GM12878 (cell line): ENCODE results near the gene EEIG2. TPM values are rescaled to one million over a fixed set of nuclear protein-coding genes. Genes with fewer than 3 reads are reported as not detected.
A peak's percentile ranks its signal among the peaks of the same experiment; 100 is the strongest.

ENCODE experiments used
- ASH2L ChIP-seq: fragments of 300-600, 200-600 bp; sonication (generic); IDR thresholded peaks from 2 replicates; pipeline ENCODE4 v1.6.1; 2017; ENCODE audit warnings: low read depth, mild to moderate bottlenecking, borderline replicate concordance
- CHD1 ChIP-seq: IDR thresholded peaks from 2 replicates; pipeline ENCODE4 v1.6.1; 2012; ENCODE audit warnings: low read depth, low read length, improper control_type of control experiment
- CHD4 ChIP-seq: fragments of 200-600 bp; sonication (generic); IDR thresholded peaks from 2 replicates; pipeline ENCODE4 v1.6.1; 2016; ENCODE audit warnings: mild to moderate bottlenecking
- HCFC1 ChIP-seq: fragments of 150-350 bp; IDR thresholded peaks from 2 replicates; pipeline ENCODE4 v1.6.1; 2014; ENCODE audit warnings: low read length
- IKZF2 ChIP-seq, 2 experiments: fragments of 450-650 bp; IDR thresholded peaks; 2 replicates each; pipeline ENCODE4 v1.6.1; 2017; ENCODE audit warnings: mild to moderate bottlenecking in 2 of 2, moderate library complexity in 2 of 2
- NFIC ChIP-seq: IDR thresholded peaks from 2 replicates; pipeline ENCODE4 v1.6.1; 2012; ENCODE audit warnings: low read depth, mild to moderate bottlenecking, inconsistent platforms, low read length, moderate library complexity
- NFYA ChIP-seq: IDR thresholded peaks from 2 replicates; pipeline ENCODE4 v1.6.1; 2011; ENCODE audit warnings: low read depth, mild to moderate bottlenecking, low read length, improper control_type of control experiment, borderline replicate concordance
- NR2C2 ChIP-seq: IDR thresholded peaks from 2 replicates; pipeline ENCODE4 v1.6.1; 2011; ENCODE audit warnings: borderline replicate concordance, low read depth; ENCODE audit not compliant: control insufficient read depth, insufficient read length
- PAX8 ChIP-seq: fragments of 450-650 bp; IDR thresholded peaks from 2 replicates; pipeline ENCODE4 v1.6.1; 2017; ENCODE audit warnings: mild to moderate bottlenecking, moderate library complexity
- PML ChIP-seq: IDR thresholded peaks from 2 replicates; pipeline ENCODE4 v1.6.1; 2012; ENCODE audit warnings: low read length, inconsistent platforms
- POLR2AphosphoS5 ChIP-seq: IDR thresholded peaks from 2 replicates; pipeline ENCODE4 v1.6.1; 2011; ENCODE audit warnings: mild to moderate bottlenecking, low read length, inconsistent platforms
- RELB ChIP-seq: fragments of 450-650 bp; IDR thresholded peaks from 2 replicates; pipeline ENCODE4 v1.6.1; 2017; ENCODE audit warnings: low read depth, mild to moderate bottlenecking, moderate library complexity
- SPI1 ChIP-seq: IDR thresholded peaks from 2 replicates; pipeline ENCODE4 v1.6.1; 2011; ENCODE audit warnings: low read depth, mild to moderate bottlenecking, low read length, moderate library complexity, borderline replicate concordance; ENCODE audit not compliant: insufficient read depth
- TCF12 ChIP-seq: IDR thresholded peaks from 2 replicates; pipeline ENCODE4 v1.6.1; 2011; ENCODE audit warnings: low read depth, mild to moderate bottlenecking, low read length
- YBX1 ChIP-seq: fragments of 450-650 bp; IDR thresholded peaks from 2 replicates; pipeline ENCODE4 v1.6.1; 2016; ENCODE audit warnings: antibody characterized with exemption
- ZNF217 ChIP-seq: fragments of 450-650 bp; IDR thresholded peaks from 2 replicates; pipeline ENCODE4 v1.6.1; 2017; ENCODE audit warnings: antibody characterized with exemption, mild to moderate bottlenecking
- polyA plus RNA-seq, 11 experiments: library from polyadenylated mRNA; depleted of rRNA in 4 of 11; unstranded in 6 of 11; stranded (reverse) in 5 of 11; fragments of >200 nt; fragmentation: Nextera tagmentation in 4 of 11; fragmentation: Illumina TruSeq in 1 of 11; extraction: Ambion mirVana in 4 of 11; extraction: Trizol in 1 of 11; gene quantifications; 1 replicate in 1 of 11; 2 replicates in 10 of 11; pipeline versions ENCODE4 v1.2.1 to v1.2.3, GENCODE V29; 2011 to 2016; ENCODE audit warnings: inconsistent platforms in 2 of 11, missing spikeins in 2 of 11, low read depth in 1 of 11
- total RNA-seq, 4 experiments: library from RNA; depleted of rRNA in 3 of 4; stranded (reverse); fragments of >200 nt in 3 of 4; fragmentation: Illumina TruSeq in 1 of 4; extraction: Trizol in 1 of 4; gene quantifications; 2 replicates each; pipeline versions ENCODE4 v1.2.1 to v1.2.3, GENCODE V29; 2013 to 2021
- TF ChIP-seq, protein P1 (sequence below): fragments of 450-650 bp; IDR thresholded peaks from 2 replicates; pipeline ENCODE4 v1.6.1; 2018; ENCODE audit warnings: mild to moderate bottlenecking, low read depth, moderate library complexity; ENCODE audit not compliant: partially characterized antibody
- TF ChIP-seq, protein P2 (sequence below): fragments of 450-650 bp; IDR thresholded peaks from 2 replicates; pipeline ENCODE4 v1.6.1; 2017; ENCODE audit warnings: borderline replicate concordance
- TF ChIP-seq, protein P3 (sequence below): fragments of 450-650 bp; IDR thresholded peaks from 2 replicates; pipeline ENCODE4 v1.6.1; 2017; ENCODE audit warnings: antibody characterized with exemption, mild to moderate bottlenecking, moderate library complexity

Gene EEIG2
- total and polyA plus RNA-seq, 10 of the 15 experiments (the other 5 are each of a cell fraction or from before 2014, with no cell fraction given): 1.4 to 17.2 (median 9.8) TPM

DNA sequence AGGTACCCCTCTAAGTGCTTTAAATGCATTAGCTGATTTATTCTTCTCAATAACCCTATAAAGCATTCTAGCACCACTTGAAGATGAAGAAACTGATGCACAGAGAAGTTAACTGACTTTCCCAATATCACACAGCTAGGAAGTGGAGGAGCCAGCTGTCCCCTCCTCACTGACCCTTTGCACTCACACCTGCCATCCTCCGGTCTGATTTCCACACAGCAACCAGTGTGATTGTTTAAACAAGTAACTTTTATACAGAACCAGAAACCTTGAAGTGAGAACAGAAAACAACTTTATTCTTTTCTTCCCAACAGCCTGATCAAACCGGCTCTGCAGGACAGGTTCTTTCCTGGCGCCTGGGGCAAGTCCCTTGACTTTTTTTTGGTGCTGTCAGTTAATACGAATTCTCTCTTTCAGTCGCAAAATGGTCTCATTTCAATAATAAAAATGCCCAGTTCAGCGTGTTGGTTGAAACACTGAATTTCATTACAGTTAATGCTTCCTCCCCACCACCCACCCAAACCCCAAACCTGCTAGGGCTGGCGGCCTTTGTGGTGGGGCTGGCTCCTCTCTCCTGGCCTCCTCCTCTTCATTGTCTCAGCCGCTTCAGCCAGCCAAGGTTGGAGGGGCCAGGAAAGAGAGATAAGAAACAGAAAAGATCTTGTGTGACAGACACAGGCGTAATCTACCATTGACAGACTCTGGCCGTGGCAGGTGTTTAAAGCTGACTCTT is 26.4 kb upstream of the EEIG2 start (continued):
- TF ChIP-seq TCF12 (0 out of 2 replicates have a peak, but pooled peaks have one; percentile 22), NFYA (no peak), SPI1 (no peak), HCFC1 (no peak), PAX8 (no peak), POLR2AphosphoS5 (no peak), ZNF217 (no peak), NR2C2 (no peak), YBX1 (no peak), CHD1 (no peak), NFIC (peak; percentile 79), IKZF2 (IDR thresholded peaks at IDR 0.05) (peak; percentile 12 to 18; a peak in 1 of 4 replicates), PML (no peak), RELB (0 out of 2 replicates have a peak, but pooled peaks have one; percentile 36), ASH2L (no peak), CHD4 (no peak)
- TF ChIP-seq, protein P1, sequence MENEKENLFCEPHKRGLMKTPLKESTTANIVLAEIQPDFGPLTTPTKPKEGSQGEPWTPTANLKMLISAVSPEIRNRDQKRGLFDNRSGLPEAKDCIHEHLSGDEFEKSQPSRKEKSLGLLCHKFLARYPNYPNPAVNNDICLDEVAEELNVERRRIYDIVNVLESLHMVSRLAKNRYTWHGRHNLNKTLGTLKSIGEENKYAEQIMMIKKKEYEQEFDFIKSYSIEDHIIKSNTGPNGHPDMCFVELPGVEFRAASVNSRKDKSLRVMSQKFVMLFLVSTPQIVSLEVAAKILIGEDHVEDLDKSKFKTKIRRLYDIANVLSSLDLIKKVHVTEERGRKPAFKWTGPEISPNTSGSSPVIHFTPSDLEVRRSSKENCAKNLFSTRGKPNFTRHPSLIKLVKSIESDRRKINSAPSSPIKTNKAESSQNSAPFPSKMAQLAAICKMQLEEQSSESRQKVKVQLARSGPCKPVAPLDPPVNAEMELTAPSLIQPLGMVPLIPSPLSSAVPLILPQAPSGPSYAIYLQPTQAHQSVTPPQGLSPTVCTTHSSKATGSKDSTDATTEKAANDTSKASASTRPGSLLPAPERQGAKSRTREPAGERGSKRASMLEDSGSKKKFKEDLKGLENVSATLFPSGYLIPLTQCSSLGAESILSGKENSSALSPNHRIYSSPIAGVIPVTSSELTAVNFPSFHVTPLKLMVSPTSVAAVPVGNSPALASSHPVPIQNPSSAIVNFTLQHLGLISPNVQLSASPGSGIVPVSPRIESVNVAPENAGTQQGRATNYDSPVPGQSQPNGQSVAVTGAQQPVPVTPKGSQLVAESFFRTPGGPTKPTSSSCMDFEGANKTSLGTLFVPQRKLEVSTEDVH: no peak
- TF ChIP-seq, protein P2, sequence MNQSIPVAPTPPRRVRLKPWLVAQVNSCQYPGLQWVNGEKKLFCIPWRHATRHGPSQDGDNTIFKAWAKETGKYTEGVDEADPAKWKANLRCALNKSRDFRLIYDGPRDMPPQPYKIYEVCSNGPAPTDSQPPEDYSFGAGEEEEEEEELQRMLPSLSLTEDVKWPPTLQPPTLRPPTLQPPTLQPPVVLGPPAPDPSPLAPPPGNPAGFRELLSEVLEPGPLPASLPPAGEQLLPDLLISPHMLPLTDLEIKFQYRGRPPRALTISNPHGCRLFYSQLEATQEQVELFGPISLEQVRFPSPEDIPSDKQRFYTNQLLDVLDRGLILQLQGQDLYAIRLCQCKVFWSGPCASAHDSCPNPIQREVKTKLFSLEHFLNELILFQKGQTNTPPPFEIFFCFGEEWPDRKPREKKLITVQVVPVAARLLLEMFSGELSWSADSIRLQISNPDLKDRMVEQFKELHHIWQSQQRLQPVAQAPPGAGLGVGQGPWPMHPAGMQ: no peak
- TF ChIP-seq, protein P3, sequence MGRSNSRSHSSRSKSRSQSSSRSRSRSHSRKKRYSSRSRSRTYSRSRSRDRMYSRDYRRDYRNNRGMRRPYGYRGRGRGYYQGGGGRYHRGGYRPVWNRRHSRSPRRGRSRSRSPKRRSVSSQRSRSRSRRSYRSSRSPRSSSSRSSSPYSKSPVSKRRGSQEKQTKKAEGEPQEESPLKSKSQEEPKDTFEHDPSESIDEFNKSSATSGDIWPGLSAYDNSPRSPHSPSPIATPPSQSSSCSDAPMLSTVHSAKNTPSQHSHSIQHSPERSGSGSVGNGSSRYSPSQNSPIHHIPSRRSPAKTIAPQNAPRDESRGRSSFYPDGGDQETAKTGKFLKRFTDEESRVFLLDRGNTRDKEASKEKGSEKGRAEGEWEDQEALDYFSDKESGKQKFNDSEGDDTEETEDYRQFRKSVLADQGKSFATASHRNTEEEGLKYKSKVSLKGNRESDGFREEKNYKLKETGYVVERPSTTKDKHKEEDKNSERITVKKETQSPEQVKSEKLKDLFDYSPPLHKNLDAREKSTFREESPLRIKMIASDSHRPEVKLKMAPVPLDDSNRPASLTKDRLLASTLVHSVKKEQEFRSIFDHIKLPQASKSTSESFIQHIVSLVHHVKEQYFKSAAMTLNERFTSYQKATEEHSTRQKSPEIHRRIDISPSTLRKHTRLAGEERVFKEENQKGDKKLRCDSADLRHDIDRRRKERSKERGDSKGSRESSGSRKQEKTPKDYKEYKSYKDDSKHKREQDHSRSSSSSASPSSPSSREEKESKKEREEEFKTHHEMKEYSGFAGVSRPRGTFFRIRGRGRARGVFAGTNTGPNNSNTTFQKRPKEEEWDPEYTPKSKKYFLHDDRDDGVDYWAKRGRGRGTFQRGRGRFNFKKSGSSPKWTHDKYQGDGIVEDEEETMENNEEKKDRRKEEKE: no peak
